Peyer's patch (tissue), 4 donors: Measurements from ENCODE around the gene BDNF.

Experiments used
- POLR2A ChIP-seq, 2 donors: fragments of 450-650 bp; IDR thresholded peaks; one replicate each; pipeline ENCODE4 v1.5.1; 2017; ENCODE audit warnings: antibody characterized with exemption in 2 of 2, mild to moderate bottlenecking in 2 of 2, moderate library complexity in 2 of 2
- TF ChIP-seq, protein P1 (sequence below), 6 experiments: fragments of 450-650 bp in 4 of 6; fragments of 200-600 bp in 2 of 6; sonication (generic) in 1 of 6; IDR thresholded peaks; one replicate each; pipeline ENCODE4 v1.5.1; 2017 to 2019; ENCODE audit warnings: antibody characterized with exemption in 6 of 6, mild to moderate bottlenecking in 3 of 6, moderate library complexity in 1 of 6

- no peak for TF ChIP-seq POLR2A (IDR thresholded peaks at IDR 0.05)
- TF ChIP-seq, protein P1, sequence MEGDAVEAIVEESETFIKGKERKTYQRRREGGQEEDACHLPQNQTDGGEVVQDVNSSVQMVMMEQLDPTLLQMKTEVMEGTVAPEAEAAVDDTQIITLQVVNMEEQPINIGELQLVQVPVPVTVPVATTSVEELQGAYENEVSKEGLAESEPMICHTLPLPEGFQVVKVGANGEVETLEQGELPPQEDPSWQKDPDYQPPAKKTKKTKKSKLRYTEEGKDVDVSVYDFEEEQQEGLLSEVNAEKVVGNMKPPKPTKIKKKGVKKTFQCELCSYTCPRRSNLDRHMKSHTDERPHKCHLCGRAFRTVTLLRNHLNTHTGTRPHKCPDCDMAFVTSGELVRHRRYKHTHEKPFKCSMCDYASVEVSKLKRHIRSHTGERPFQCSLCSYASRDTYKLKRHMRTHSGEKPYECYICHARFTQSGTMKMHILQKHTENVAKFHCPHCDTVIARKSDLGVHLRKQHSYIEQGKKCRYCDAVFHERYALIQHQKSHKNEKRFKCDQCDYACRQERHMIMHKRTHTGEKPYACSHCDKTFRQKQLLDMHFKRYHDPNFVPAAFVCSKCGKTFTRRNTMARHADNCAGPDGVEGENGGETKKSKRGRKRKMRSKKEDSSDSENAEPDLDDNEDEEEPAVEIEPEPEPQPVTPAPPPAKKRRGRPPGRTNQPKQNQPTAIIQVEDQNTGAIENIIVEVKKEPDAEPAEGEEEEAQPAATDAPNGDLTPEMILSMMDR (IDR thresholded peaks at IDR 0.05): no peak
These were observed 22.1 kb upstream of the BDNF start for GRCh38 chr11:27722117-27722952.
